ENCODE data around the gene TUBA1B.

TUBA1B gene

GRCh38 chr12:49100380-49100779 lies 30.8 kb downstream of the TUBA1B start:
- ChIA-PET CTCF (interaction anchor here (0.6 to 7.5 kb wide), 10 partner anchors 8 to 252 kb away, joined by 3 to 118 read pairs (median 9); partner anchors contain the start of genes LMBR1L, RHEBL1 and TUBA1B), POLR2A (interaction anchor here (1.2 to 3.1 kb wide), 3 partner anchors 10 to 30 kb away, joined by 3 to 16 read pairs (median 16); partner anchors contain the start of genes LMBR1L and TUBA1B)
- Histone ChIP-seq H3K4me3 (ENCODE audit: low read depth, low read length) (no peak overlapping the region), H3K9me3 (ENCODE audit: control insufficient read depth, insufficient read depth, low read depth, low read length) (no peaks in the 10 kb centered on the region), H3K4me1 (ENCODE audit: control insufficient read depth, insufficient read depth, low read length) (no peaks in the 10 kb centered on the region), H3K36me3 (ENCODE audit: control insufficient read depth in 2 of 2, insufficient read depth in 1 of 2, low read length in 2 of 2) (peaks cover 14 to 95% of the 10 kb centered on the region in 2 experiments; a peak in 2 of 3 replicates), H3K27ac (ENCODE audit: extremely low read depth, low read depth, low read length) (no peak overlapping the region)
- TF ChIP-seq ZNF600 (tag by site-specific recombination; IDR thresholded peaks at IDR 0.05) (peak; percentile 53; the same call in 1 of the 2 replicates), ZNF514 (tag by site-specific recombination; IDR thresholded peaks at IDR 0.05) (no peak)

GRCh38 chr12:49098703-49099102 lies 32.5 kb downstream of the TUBA1B start:
- Histone ChIP-seq H3K27ac (ENCODE audit: extremely low read depth, low read depth, low read length) (no peak overlapping the region), H3K4me1 (ENCODE audit: control insufficient read depth, insufficient read depth, low read length) (no peaks in the 10 kb centered on the region), H3K36me3 (ENCODE audit: control insufficient read depth in 2 of 2, insufficient read depth in 1 of 2, low read length in 2 of 2) (peaks cover 14 to 81% of the 10 kb centered on the region in 2 experiments; a peak in 2 of 3 replicates), H3K9me3 (ENCODE audit: control insufficient read depth, insufficient read depth, low read depth, low read length) (no peaks in the 10 kb centered on the region), H3K4me3 (ENCODE audit: low read depth, low read length) (no peak overlapping the region)
- TF ChIP-seq ZNF549 (tag by site-specific recombination; IDR thresholded peaks at IDR 0.05) (no peak), ZNF121 (tag by site-specific recombination; IDR thresholded peaks at IDR 0.05) (peak; percentile 83)
- ChIA-PET POLR2A (interaction anchor here (0.6 to 3.1 kb wide), 8 partner anchors 11 to 750 kb away, joined by 3 to 16 read pairs (median 6); partner anchors contain the start of genes LMBR1L, RHEBL1 and TUBA1B), CTCF (interaction anchor here (0.6 to 7.5 kb wide), 30 partner anchors 7 to 1199 kb away, joined by 3 to 118 read pairs (median 5); partner anchors contain the start of genes LMBR1L, PRPH and RHEBL1)

GRCh38 chr12:49098035-49098451 lies 33.2 kb downstream of the TUBA1B start:
- ChIA-PET CTCF (interaction anchor here (0.6 to 7.5 kb wide), 26 partner anchors 8 to 1199 kb away, joined by 3 to 118 read pairs (median 4); partner anchors contain the start of genes LMBR1L, PRPH and RHEBL1), POLR2A (interaction anchor here (0.7 to 3.1 kb wide), 4 partner anchors 10 to 190 kb away, joined by 3 to 16 read pairs (median 7); partner anchors contain the start of gene TUBA1B)
- no peaks in the 10 kb centered on the region for H3K4me1 ChIP-seq (ENCODE audit: control insufficient read depth, insufficient read depth, low read length)
- peaks cover 14 to 74% of the 10 kb centered on the region in 2 experiments; a peak in 2 of 3 replicates for H3K36me3 ChIP-seq (ENCODE audit: control insufficient read depth in 2 of 2, insufficient read depth in 1 of 2, low read length in 2 of 2)
- no peaks in the 10 kb centered on the region for H3K9me3 ChIP-seq (ENCODE audit: control insufficient read depth, insufficient read depth, low read depth, low read length)
- no peak overlapping the region for H3K4me3 ChIP-seq (ENCODE audit: low read depth, low read length)
- TF ChIP-seq ZNF654 (tag by site-specific recombination; IDR thresholded peaks at IDR 0.05; ENCODE audit: low read depth): peak; percentile 45
- no peak for TF ChIP-seq KLF10 (tag by site-specific recombination; IDR thresholded peaks at IDR 0.05)
- no peak for TF ChIP-seq BCL6B (tag by site-specific recombination; IDR thresholded peaks at IDR 0.05)
- TF ChIP-seq ZNF366 (tag by site-specific recombination; conservative IDR thresholded peaks at IDR 0.05): no peak
- TF ChIP-seq ZBTB26 (tag by site-specific recombination; optimal IDR thresholded peaks at IDR 0.05): peak; percentile 9
- TF ChIP-seq CTCF (tag by site-specific recombination; IDR thresholded peaks at IDR 0.05): peak; percentile 67
- no peak for TF ChIP-seq ZFP37 (tag by site-specific recombination; IDR thresholded peaks at IDR 0.05)
- no peak for TF ChIP-seq ZNF423 (tag by site-specific recombination; IDR thresholded peaks at IDR 0.05)
- no peak for TF ChIP-seq ZNF704 (tag by site-specific recombination; IDR thresholded peaks at IDR 0.05)
- peak; percentile 31; the same call in 1 of the 2 replicates for TF ChIP-seq TRIM28 (IDR thresholded peaks at IDR 0.05; ENCODE audit: borderline replicate concordance, low read length)
- TF ChIP-seq ZNF155 (tag by site-specific recombination; IDR thresholded peaks at IDR 0.05): no peak
- TF ChIP-seq ZNF10 (tag by site-specific recombination; IDR thresholded peaks at IDR 0.05): no peak
- no peak overlapping the region for H3K27ac ChIP-seq (ENCODE audit: extremely low read depth, low read depth, low read length)
